Liver (tissue), 9 donors: ENCODE measurements around the gene RPP14. TPM values are rescaled to one million over a fixed set of nuclear protein-coding genes. Genes with fewer than 3 reads are reported as not detected.

Source experiments
- DNase-seq: peaks from one replicate; pipeline ENCODE4 v3.0.0-alpha.2; 2017; ENCODE audit warnings: low spot score
- H3K27ac ChIP-seq, 2 donors: one replicate each; pipeline ENCODE4 v1.7.0; 2013; ENCODE audit warnings: inconsistent platforms in 2 of 2, low read length in 2 of 2, control low read depth in 1 of 2, low read depth in 1 of 2, mild to moderate bottlenecking in 1 of 2
- H3K27me3 ChIP-seq, 4 donors: one replicate each; pipeline versions ENCODE4 v1.6.1 to v1.7.0; 2013; ENCODE audit warnings: low read length in 3 of 4, inconsistent platforms in 1 of 4, mild to moderate bottlenecking in 1 of 4, moderate library complexity in 1 of 4; ENCODE audit not compliant: control insufficient read depth in 4 of 4, insufficient read depth in 4 of 4
- H3K36me3 ChIP-seq, 4 donors: one replicate each; pipeline versions ENCODE4 v1.6.1 to v1.7.0; 2013; ENCODE audit warnings: low read length in 3 of 4, mild to moderate bottlenecking in 3 of 4, low read depth in 1 of 4, moderate library complexity in 1 of 4; ENCODE audit not compliant: control insufficient read depth in 4 of 4, insufficient read depth in 3 of 4
- H3K4me1 ChIP-seq, 4 donors: one replicate each; pipeline versions ENCODE4 v1.6.1 to v1.7.0; 2013; ENCODE audit warnings: low read length in 3 of 4, mild to moderate bottlenecking in 3 of 4, moderate library complexity in 1 of 4; ENCODE audit not compliant: control insufficient read depth in 4 of 4, insufficient read depth in 4 of 4
- H3K4me3 ChIP-seq, 3 donors: one replicate each; pipeline versions ENCODE4 v1.6.1 to v1.7.0; 2013; ENCODE audit warnings: low read length in 3 of 3, control low read depth in 1 of 3, low read depth in 1 of 3, mild to moderate bottlenecking in 1 of 3
- H3K9ac ChIP-seq, 2 donors: one replicate each; pipeline ENCODE4 v1.7.0; 2013; ENCODE audit warnings: low read length in 2 of 2, mild to moderate bottlenecking in 2 of 2, moderate library complexity in 2 of 2, control low read depth in 1 of 2, low read depth in 1 of 2
- H3K9me3 ChIP-seq, 4 donors: one replicate each; pipeline versions ENCODE4 v1.6.1 to v1.7.0; 2013; ENCODE audit warnings: low read length in 3 of 4; ENCODE audit not compliant: control insufficient read depth in 4 of 4
- ATF3 ChIP-seq: IDR thresholded peaks from 2 replicates; pipeline ENCODE4 v1.6.1; 2016; ENCODE audit warnings: antibody characterized with exemption
- CTCF ChIP-seq: fragments of 150-350 bp; IDR thresholded peaks from 2 replicates; pipeline ENCODE4 v1.5.1; 2017; ENCODE audit warnings: improper control_type of control experiment, low read depth, low read length; ENCODE audit not compliant: missing input control
- EGR1 ChIP-seq, 2 donors: IDR thresholded peaks; 2 replicates each; pipeline ENCODE4 v1.6.1; 2016 to 2018; ENCODE audit warnings: antibody characterized with exemption in 2 of 2, low read depth in 2 of 2
- FOXA1 ChIP-seq: IDR thresholded peaks from 2 replicates; pipeline ENCODE4 v1.6.1; 2016; ENCODE audit warnings: antibody characterized with exemption
- FOXA2 ChIP-seq: IDR thresholded peaks from 2 replicates; pipeline ENCODE4 v1.6.1; 2016; ENCODE audit warnings: antibody characterized with exemption
- GABPA ChIP-seq, 2 donors: IDR thresholded peaks in 1 of 2; conservative IDR thresholded peaks in 1 of 2; 2 replicates each; pipeline ENCODE4 v1.6.1; 2016; ENCODE audit warnings: antibody characterized with exemption in 2 of 2, mild to moderate bottlenecking in 1 of 2, moderate library complexity in 1 of 2
- HNF4A ChIP-seq, 2 donors: conservative IDR thresholded peaks; 2 replicates each; pipeline ENCODE4 v1.6.1; 2016; ENCODE audit warnings: antibody characterized with exemption in 2 of 2, mild to moderate bottlenecking in 2 of 2
- HNF4G ChIP-seq: IDR thresholded peaks from 2 replicates; pipeline ENCODE4 v1.6.1; 2016; ENCODE audit warnings: antibody characterized with exemption
- JUND ChIP-seq, 2 donors: IDR thresholded peaks; 2 replicates each; pipeline ENCODE4 v1.6.1; 2016; ENCODE audit warnings: antibody characterized with exemption in 2 of 2
- MAX ChIP-seq: IDR thresholded peaks from 2 replicates; pipeline ENCODE4 v1.6.1; 2016; ENCODE audit warnings: antibody characterized with exemption
- NR2F2 ChIP-seq: IDR thresholded peaks from 2 replicates; pipeline ENCODE4 v1.6.1; 2016; ENCODE audit warnings: antibody characterized with exemption
- RAD21 ChIP-seq, 2 donors: IDR thresholded peaks; 2 replicates each; pipeline ENCODE4 v1.6.1; 2016; ENCODE audit warnings: antibody characterized with exemption in 2 of 2, mild to moderate bottlenecking in 2 of 2
- REST ChIP-seq: IDR thresholded peaks from 2 replicates; pipeline ENCODE4 v1.6.1; 2016; ENCODE audit warnings: antibody characterized with exemption, mild to moderate bottlenecking
- RXRA ChIP-seq, 2 donors: IDR thresholded peaks; 2 replicates each; pipeline ENCODE4 v1.6.1; 2017 to 2018; ENCODE audit warnings: antibody characterized with exemption in 2 of 2, mild to moderate bottlenecking in 1 of 2
- SP1 ChIP-seq: IDR thresholded peaks from 2 replicates; pipeline ENCODE4 v1.6.1; 2018; ENCODE audit warnings: antibody characterized with exemption, mild to moderate bottlenecking
- TAF1 ChIP-seq: conservative IDR thresholded peaks from 2 replicates; pipeline ENCODE4 v1.6.1; 2016; ENCODE audit warnings: antibody characterized with exemption, mild to moderate bottlenecking
- YY1 ChIP-seq: IDR thresholded peaks from 2 replicates; pipeline ENCODE4 v1.6.1; 2016; ENCODE audit warnings: antibody characterized with exemption, mild to moderate bottlenecking
- ZBTB33 ChIP-seq: IDR thresholded peaks from 2 replicates; pipeline ENCODE4 v1.6.1; 2016; ENCODE audit warnings: antibody characterized with exemption
- WGBS: extraction: QIAGEN DNeasy Blood & Tissue Kit; methylation state at CpG from one replicate; pipeline ENCODE4 v1.1.7; 2013; 5-methylcytosine and 5-hydroxymethylcytosine counted together
- polyA plus RNA-seq, 2 donors: library from polyadenylated mRNA; stranded (reverse) in 1 of 2; unstranded in 1 of 2; fragments of 200-250 nt in 1 of 2; fragments of >200 nt in 1 of 2; fragmentation: Nextera tagmentation in 1 of 2; extraction: Ambion mirVana in 1 of 2; gene quantifications; one replicate each; pipeline versions ENCODE4 v1.2.1 to v1.2.3, GENCODE V29; 2013 to 2015
- total RNA-seq, 2 donors: library from RNA; depleted of rRNA; stranded (reverse); fragments of >200 nt; gene quantifications; one replicate each; pipeline ENCODE4 v1.2.3, GENCODE V29; 2014
- donor health status: healthy.
- donor health status: healthy.
- donor health status: healthy.
- donor health status: healthy.
- donor health status: healthy.

RPP14 gene
- total RNA-seq (10 to 100 TPM in 1 of 2 donors, 1 to 10 TPM in 1; 9.2 to 13.7 TPM), polyA plus RNA-seq (10 to 100 TPM in 1 of 2 donors, 1 to 10 TPM in 1; 7.4 to 10.9 TPM)

GRCh38 chr3:58305882-58306711, at the start of gene RPP14, which contains the start of gene HTD2:
RPP14 (plus strand) TSS chr3:58306245; CDS start chr3:58310330, 4,085 bp downstream.
HTD2 (plus strand) TSS chr3:58306520; CDS start chr3:58317614, 11,094 bp downstream.
- no peaks in the 10 kb centered on the region for H3K9me3 ChIP-seq
- peak within 1 kb of the TSS; percentile 94 to 98 for H3K27ac ChIP-seq
- peak; percentile 99 for DNase-seq
- no peaks in the 10 kb centered on the region for H3K27me3 ChIP-seq
- peak within 1 kb of the TSS; percentile 67 to 96 (median 92) for H3K4me3 ChIP-seq
- 4% methylated on average over 71 of the region's 71 CpGs for WGBS
- peaks cover 2 to 27% (median 21%) of the 10 kb centered on the region in 4 donors for H3K4me1 ChIP-seq
- H3K9ac ChIP-seq, result peak within 1 kb of the TSS; percentile 84 to 97
- peaks cover 0 to 11% (median 6%) of the 10 kb centered on the region in 4 donors for H3K36me3 ChIP-seq
- TF ChIP-seq REST (peak; percentile 6), RXRA (IDR thresholded peaks at IDR 0.05) (peak; percentile 48 to 72), FOXA2 (no peak), NR2F2 (peak; percentile 46), JUND (IDR thresholded peaks at IDR 0.05) (peak; percentile 71 to 74), YY1 (peak; percentile 65), HNF4A (conservative IDR thresholded peaks at IDR 0.05) (peak; percentile 22 to 45), GABPA (IDR thresholded peaks at IDR 0.05 in 1 of 2, conservative IDR thresholded peaks at IDR 0.05 in 1 of 2) (peak; percentile 77 to 95), RAD21 (IDR thresholded peaks at IDR 0.05) (peak; percentile 73 to 89), MAX (peak; percentile 71), ZBTB33 (peak; percentile 62), CTCF (peak; percentile 97), SP1 (peak; percentile 67), FOXA1 (no peak), EGR1 (IDR thresholded peaks at IDR 0.05; ENCODE audit: low read depth in 2 of 2) (peak in 1 of 2 donors; percentile 21), TAF1 (no peak), HNF4G (no peak), ATF3 (peak; percentile 66)
